Panc1 (cell line): ENCODE data around the gene SDK1. TPM values are rescaled to one million over a fixed set of nuclear protein-coding genes. Genes with fewer than 3 reads are reported as not detected.

Source experiments
- ATAC-seq: fragments of 200-7000 bp; cut with Tn5 transposase; 2 replicates; pipeline ENCODE4 v1.9.1; 2020; ENCODE audit warnings: mild to moderate bottlenecking, moderate library complexity
- BruUV-seq: library from RNA; stranded (reverse); fragments of 400-500 nt; replicated peaks from 2 replicates; lab custom pipeline; 2021; lab: Mats Ljungman, UMichigan
- CTCF ChIA-PET: fragments of 300-600 bp; sonication (Branson Sonifier 250); formaldehyde crosslinking; loops from one replicate; lab custom pipeline; 2022; ENCODE audit warnings: antibody characterized with exemption; lab: Charles Lee
- POLR2A ChIA-PET: fragments of 300-600 bp; sonication (Branson Sonifier 250); formaldehyde crosslinking; loops from one replicate; lab custom pipeline; 2022; ENCODE audit warnings: antibody characterized with exemption; lab: Charles Lee
- DNase-seq: peaks from one replicate; pipeline ENCODE4 v3.0.0-alpha.2; 2010; ENCODE audit warnings: low read depth, low spot score
- H3K27ac ChIP-seq: 2 replicates; pipeline ENCODE4 v1.5.1; 2011; ENCODE audit warnings: mild to moderate bottlenecking, low read length, inconsistent platforms
- H3K27me3 ChIP-seq: fragments of 200-500 bp; sonication (Bioruptor generic); 2 replicates; pipeline ENCODE4 v1.6.0; 2014; ENCODE audit warnings: low read length, inconsistent platforms; ENCODE audit not compliant: control insufficient read depth, insufficient read depth
- H3K36me3 ChIP-seq: fragments of 200-500 bp; sonication (Bioruptor generic); 2 replicates; pipeline ENCODE4 v1.5.1; 2014; ENCODE audit warnings: inconsistent platforms, mild to moderate bottlenecking, low read length, moderate library complexity; ENCODE audit not compliant: control insufficient read depth, insufficient read depth
- H3K4me1 ChIP-seq: 2 replicates; pipeline ENCODE4 v1.5.1; 2011; ENCODE audit warnings: inconsistent platforms, mild to moderate bottlenecking, low read length, moderate library complexity; ENCODE audit not compliant: control insufficient read depth, insufficient read depth
- H3K4me3 ChIP-seq, 2 experiments: 2 replicates each; pipeline ENCODE4 v1.5.1; 2011 to 2012; ENCODE audit warnings: low read depth in 2 of 2, low read length in 2 of 2, mild to moderate bottlenecking in 2 of 2, inconsistent platforms in 1 of 2, moderate library complexity in 1 of 2
- H3K9me3 ChIP-seq: fragments of 200-500 bp; sonication (Bioruptor generic); 2 replicates; pipeline ENCODE4 v1.5.1; 2014; ENCODE audit warnings: low read depth, mild to moderate bottlenecking, inconsistent platforms, low read length, moderate library complexity; ENCODE audit not compliant: control insufficient read depth, insufficient read depth
- POLR2AphosphoS5 ChIP-seq: IDR thresholded peaks from 2 replicates; pipeline ENCODE4 v1.6.1; 2012; ENCODE audit warnings: mild to moderate bottlenecking, low read depth, low read length, moderate library complexity
- REST ChIP-seq, 2 experiments: IDR thresholded peaks; 2 replicates each; pipeline ENCODE4 v1.6.1; 2011 to 2012; ENCODE audit warnings: low read depth in 2 of 2, control low read depth in 1 of 2, low read length in 1 of 2, mild to moderate bottlenecking in 1 of 2, moderate library complexity in 1 of 2; ENCODE audit not compliant: insufficient read depth in 1 of 2
- SIN3A ChIP-seq: IDR thresholded peaks from 2 replicates; pipeline ENCODE4 v1.6.1; 2012; ENCODE audit warnings: low read depth, mild to moderate bottlenecking, low read length, moderate library complexity, borderline replicate concordance; ENCODE audit not compliant: insufficient read depth
- TCF7L2 ChIP-seq: IDR thresholded peaks from 2 replicates; pipeline ENCODE4 v1.6.1; 2011; ENCODE audit warnings: mild to moderate bottlenecking, low read depth, low read length, inconsistent platforms
- in situ Hi-C: cut with HindIII; loops from 2 replicates; pipeline ENCODE4 v1.10.0; 2016; ENCODE audit warnings: low sequenced_read_pairs, low pct_unique_long_range_greater_than_20kb
- intact Hi-C: fragments of 100-400 bp; cut with micrococcal nuclease; formaldehyde crosslinking; loops from one replicate; pipeline ENCODE4 v1.10.0; 2022; ENCODE audit not compliant: unreplicated experiment
- total RNA-seq: library from RNA; stranded (reverse); gene quantifications from one replicate; pipeline ENCODE4 v1.2.1, GENCODE V29; 2021; ENCODE audit not compliant: unreplicated experiment
- TF ChIP-seq, protein P1 (sequence below): fragments of 450-650 bp; IDR thresholded peaks from 2 replicates; pipeline ENCODE4 v1.5.1; 2017; ENCODE audit warnings: mild to moderate bottlenecking

Gene SDK1
- total RNA-seq, 1 experiment from 2014 or later: 47.4 TPM

- intact Hi-C loops: no loop called here
- POLR2A ChIA-PET: interaction anchor here (0.5 kb wide), 1 partner anchor 135 kb away, joined by 3 read pairs; no protein-coding TSS in a partner anchor
- Histone ChIP-seq H3K27ac (no peak overlapping the region), H3K4me1 (no peaks in the 10 kb centered on the region), H3K36me3 (no peaks in the 10 kb centered on the region), H3K4me3 (no peak overlapping the region), H3K9me3 (peaks cover 9% of the 10 kb centered on the region; the same call in 1 of the 2 replicates), H3K27me3 (no peaks in the 10 kb centered on the region)
- no TSS peak for BruUV-seq
- CTCF ChIA-PET: no interaction called here
- DNase-seq (no peak), ATAC-seq (no peak)
- in situ Hi-C loops: no loop called here
- TF ChIP-seq, protein P1, sequence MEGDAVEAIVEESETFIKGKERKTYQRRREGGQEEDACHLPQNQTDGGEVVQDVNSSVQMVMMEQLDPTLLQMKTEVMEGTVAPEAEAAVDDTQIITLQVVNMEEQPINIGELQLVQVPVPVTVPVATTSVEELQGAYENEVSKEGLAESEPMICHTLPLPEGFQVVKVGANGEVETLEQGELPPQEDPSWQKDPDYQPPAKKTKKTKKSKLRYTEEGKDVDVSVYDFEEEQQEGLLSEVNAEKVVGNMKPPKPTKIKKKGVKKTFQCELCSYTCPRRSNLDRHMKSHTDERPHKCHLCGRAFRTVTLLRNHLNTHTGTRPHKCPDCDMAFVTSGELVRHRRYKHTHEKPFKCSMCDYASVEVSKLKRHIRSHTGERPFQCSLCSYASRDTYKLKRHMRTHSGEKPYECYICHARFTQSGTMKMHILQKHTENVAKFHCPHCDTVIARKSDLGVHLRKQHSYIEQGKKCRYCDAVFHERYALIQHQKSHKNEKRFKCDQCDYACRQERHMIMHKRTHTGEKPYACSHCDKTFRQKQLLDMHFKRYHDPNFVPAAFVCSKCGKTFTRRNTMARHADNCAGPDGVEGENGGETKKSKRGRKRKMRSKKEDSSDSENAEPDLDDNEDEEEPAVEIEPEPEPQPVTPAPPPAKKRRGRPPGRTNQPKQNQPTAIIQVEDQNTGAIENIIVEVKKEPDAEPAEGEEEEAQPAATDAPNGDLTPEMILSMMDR: no peak
- TF ChIP-seq TCF7L2: no peak
- TF ChIP-seq POLR2AphosphoS5: no peak
These were observed 814.4 kb downstream of the SDK1 start for GRCh38 chr7:4115442-4115841.

DNA sequence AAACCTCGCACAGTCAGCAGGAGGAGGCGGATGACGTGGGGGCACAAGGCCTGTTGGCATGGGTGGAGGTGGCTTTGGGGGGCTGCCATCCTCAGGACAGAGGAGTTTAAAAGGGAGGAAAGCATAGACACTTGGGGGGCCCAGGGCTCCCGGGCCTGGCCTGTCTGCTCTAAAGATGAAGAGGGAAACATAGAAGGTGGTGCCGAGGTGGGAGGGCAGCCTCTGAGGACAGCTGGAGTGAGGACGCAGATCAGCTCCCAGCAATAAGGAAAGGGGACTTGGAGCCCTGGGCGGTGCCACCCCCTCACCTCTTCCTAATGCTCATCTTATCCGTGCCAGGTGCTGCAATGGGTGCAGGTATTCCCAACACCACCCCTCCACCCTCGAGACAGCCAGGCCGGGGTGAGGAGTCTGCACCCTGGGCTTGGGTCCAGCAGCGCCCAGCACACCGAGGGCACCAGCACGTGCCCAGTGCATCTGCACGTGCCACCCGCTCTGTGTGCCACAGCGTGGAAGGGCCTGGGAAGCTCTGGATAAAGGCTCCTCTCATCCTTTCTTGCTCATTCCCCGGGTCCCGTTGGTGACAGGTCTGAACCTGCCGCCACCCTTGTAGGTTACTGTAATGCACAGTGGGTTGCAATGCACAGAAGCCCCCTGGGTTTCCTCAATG, 815.0 kb downstream of the SDK1 start:
- H3K4me3 ChIP-seq: no peak overlapping the region
- TF ChIP-seq, protein P1: no peak
- TF ChIP-seq SIN3A: no peak
- DNase-seq (no peak), ATAC-seq (no peak)
- ChIA-PET POLR2A (interaction anchor here (0.5 kb wide), 1 partner anchor 136 kb away, joined by 3 read pairs; no protein-coding TSS in a partner anchor), CTCF (no interaction called here)
- no peak overlapping the region for H3K27ac ChIP-seq
- in situ Hi-C loops (no loop called here), intact Hi-C loops (no loop called here)
- no peaks in the 10 kb centered on the region for H3K36me3 ChIP-seq
- peaks cover 12% of the 10 kb centered on the region; the same call in 1 of the 2 replicates for H3K9me3 ChIP-seq
- no TSS peak for BruUV-seq
- H3K27me3 ChIP-seq: no peaks in the 10 kb centered on the region
- no peaks in the 10 kb centered on the region for H3K4me1 ChIP-seq

GRCh38 chr7:4119848-4120247, 818.8 kb downstream of the SDK1 start:
- H3K27me3 ChIP-seq: no peaks in the 10 kb centered on the region
- TF ChIP-seq REST (IDR thresholded peaks at IDR 0.05; ENCODE audit: insufficient read depth in 1 of 2, low read depth in 2 of 2, low read length in 1 of 2) (no peak), POLR2AphosphoS5 (no peak), TCF7L2 (no peak), SIN3A (no peak)
- TF ChIP-seq, protein P1: no peak
- BruUV-seq: no TSS peak
- ChIA-PET CTCF (no interaction called here), POLR2A (no interaction called here)
- ATAC-seq: no peak
- H3K4me1 ChIP-seq: no peaks in the 10 kb centered on the region
- H3K36me3 ChIP-seq: no peaks in the 10 kb centered on the region
- H3K9me3 ChIP-seq: peaks cover 12% of the 10 kb centered on the region; the same call in 1 of the 2 replicates
- in situ Hi-C loops: no loop called here
- intact Hi-C loops: no loop called here
- DNase-seq: no peak
- H3K27ac ChIP-seq: no peak overlapping the region
- no peak overlapping the region for H3K4me3 ChIP-seq
